Parathyroid adenoma (tissue), 2 donors: ENCODE results near the gene PIK3R4.

Experiments used
- H2AFZ ChIP-seq: fragments of 300-600 bp; sonication (generic); one replicate; pipeline ENCODE4 v1.7.0; 2017; ENCODE audit warnings: antibody characterized with exemption, mild to moderate bottlenecking
- H3K27ac ChIP-seq: fragments of 300-600 bp; sonication (generic); one replicate; pipeline ENCODE4 v1.7.0; 2017
- H3K27me3 ChIP-seq: fragments of 300-600 bp; sonication (generic); one replicate; pipeline ENCODE4 v1.7.0; 2017; ENCODE audit warnings: low read length; ENCODE audit not compliant: control insufficient read depth, insufficient read depth
- H3K36me3 ChIP-seq: fragments of 300-600 bp; sonication (generic); one replicate; pipeline ENCODE4 v1.7.0; 2017; ENCODE audit warnings: low read length; ENCODE audit not compliant: control insufficient read depth, insufficient read depth
- H3K4me1 ChIP-seq: fragments of 300-600 bp; sonication (generic); one replicate; pipeline ENCODE4 v1.7.0; 2017; ENCODE audit warnings: control low read depth
- H3K4me2 ChIP-seq: fragments of 300-600 bp; sonication (generic); one replicate; pipeline ENCODE4 v1.7.0; 2017; ENCODE audit warnings: low read length
- H3K4me3 ChIP-seq: fragments of 300-600 bp; sonication (generic); one replicate; pipeline ENCODE4 v1.7.0; 2017; ENCODE audit warnings: low read depth, low read length
- H3K79me2 ChIP-seq: fragments of 300-600 bp; sonication (generic); one replicate; pipeline ENCODE4 v1.7.0; 2017; ENCODE audit warnings: control low read depth
- H3K9ac ChIP-seq: fragments of 300-600 bp; sonication (generic); one replicate; pipeline ENCODE4 v1.7.0; 2017; ENCODE audit warnings: mild to moderate bottlenecking
- H3K9me3 ChIP-seq: fragments of 300-600 bp; sonication (generic); one replicate; pipeline ENCODE4 v1.7.0; 2017; ENCODE audit warnings: low read length; ENCODE audit not compliant: control insufficient read depth
- TF ChIP-seq, protein P1 (sequence below): fragments of 300-600 bp; sonication (generic); IDR thresholded peaks from one replicate; pipeline ENCODE4 v1.7.0; 2017; ENCODE audit warnings: antibody characterized with exemption, mild to moderate bottlenecking
- donor health status: primary hyperparathyroidism.

PIK3R4 gene

DNA sequence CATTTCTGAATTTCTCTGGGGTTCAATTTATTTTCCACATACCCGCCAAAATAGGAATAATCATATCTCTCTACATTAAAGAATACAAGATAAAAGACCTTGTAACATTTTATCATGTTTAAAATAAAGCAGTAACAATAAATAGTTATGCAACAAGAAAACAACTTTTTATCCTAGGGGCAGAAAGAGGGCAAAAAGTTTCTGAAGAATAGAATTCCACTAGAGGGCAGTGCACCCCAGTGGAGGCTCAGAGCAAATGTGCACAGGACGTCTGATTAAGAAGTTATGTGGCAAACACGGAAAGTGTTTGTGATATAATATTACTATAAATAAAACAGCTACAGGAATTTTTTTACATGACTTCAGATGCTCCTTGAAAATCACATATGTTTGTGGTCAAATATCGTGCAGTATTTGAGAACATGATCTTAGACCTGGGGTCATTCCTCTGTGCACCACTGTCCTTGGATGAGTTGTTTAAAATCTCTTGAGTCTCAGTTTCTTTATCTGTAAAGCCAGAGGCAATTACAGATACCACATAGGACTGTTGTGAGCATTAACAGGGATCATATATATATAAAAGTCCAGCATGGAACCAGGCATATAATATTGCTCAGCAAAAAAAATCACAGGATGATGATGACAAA lies 13.2 kb upstream of the PIK3R4 start:
- Histone ChIP-seq H3K9me3 (no peaks in the 10 kb centered on the region), H3K4me1 (peaks cover 6% of the 10 kb centered on the region), H3K27me3 (no peaks in the 10 kb centered on the region), H3K4me2 (peak overlapping the region; percentile 43), H3K79me2 (no peaks in the 10 kb centered on the region), H3K9ac (no peak overlapping the region), H2AFZ (no peak overlapping the region), H3K27ac (peak overlapping the region; percentile 38), H3K36me3 (no peaks in the 10 kb centered on the region), H3K4me3 (peak overlapping the region; percentile 18)
- TF ChIP-seq, protein P1, sequence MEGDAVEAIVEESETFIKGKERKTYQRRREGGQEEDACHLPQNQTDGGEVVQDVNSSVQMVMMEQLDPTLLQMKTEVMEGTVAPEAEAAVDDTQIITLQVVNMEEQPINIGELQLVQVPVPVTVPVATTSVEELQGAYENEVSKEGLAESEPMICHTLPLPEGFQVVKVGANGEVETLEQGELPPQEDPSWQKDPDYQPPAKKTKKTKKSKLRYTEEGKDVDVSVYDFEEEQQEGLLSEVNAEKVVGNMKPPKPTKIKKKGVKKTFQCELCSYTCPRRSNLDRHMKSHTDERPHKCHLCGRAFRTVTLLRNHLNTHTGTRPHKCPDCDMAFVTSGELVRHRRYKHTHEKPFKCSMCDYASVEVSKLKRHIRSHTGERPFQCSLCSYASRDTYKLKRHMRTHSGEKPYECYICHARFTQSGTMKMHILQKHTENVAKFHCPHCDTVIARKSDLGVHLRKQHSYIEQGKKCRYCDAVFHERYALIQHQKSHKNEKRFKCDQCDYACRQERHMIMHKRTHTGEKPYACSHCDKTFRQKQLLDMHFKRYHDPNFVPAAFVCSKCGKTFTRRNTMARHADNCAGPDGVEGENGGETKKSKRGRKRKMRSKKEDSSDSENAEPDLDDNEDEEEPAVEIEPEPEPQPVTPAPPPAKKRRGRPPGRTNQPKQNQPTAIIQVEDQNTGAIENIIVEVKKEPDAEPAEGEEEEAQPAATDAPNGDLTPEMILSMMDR: peak; percentile 90

DNA sequence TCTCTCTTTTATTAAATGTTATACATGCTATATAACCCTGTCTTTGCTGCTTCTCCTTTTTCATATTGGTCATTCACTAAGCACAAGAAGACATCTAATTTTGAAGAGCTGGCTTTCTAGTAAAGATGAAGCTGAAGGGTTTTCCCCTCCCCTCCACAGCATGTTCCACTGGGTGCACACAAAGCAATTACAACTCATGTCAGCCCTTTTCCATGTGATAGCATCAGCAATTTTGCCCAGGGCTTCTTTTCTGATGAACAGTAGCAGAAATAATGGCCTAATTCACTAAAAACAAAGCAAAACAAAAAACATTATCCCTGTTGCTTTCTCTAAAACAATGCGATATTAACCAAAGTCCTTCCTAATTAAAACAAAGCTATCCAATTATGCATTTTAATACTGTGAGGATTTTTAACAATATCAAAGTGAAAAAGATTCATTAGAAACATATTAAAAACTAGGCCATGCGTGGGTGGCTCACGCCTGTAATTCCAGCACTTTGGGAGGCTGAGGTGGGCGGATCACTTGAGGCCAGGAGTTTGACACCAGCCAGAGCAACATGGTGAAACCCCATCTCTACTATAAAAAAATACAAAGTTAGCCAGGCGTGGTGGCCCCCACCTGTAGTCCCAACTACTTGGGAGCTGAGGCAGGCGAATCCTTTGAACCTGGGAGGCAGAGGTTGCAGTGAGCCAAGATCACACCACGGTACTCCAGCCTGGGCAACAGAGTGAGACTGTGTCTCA lies 12.2 kb upstream of the PIK3R4 start:
- Histone ChIP-seq H3K9me3 (no peaks in the 10 kb centered on the region), H3K4me2 (peak overlapping the region; percentile 33), H3K4me3 (no peak overlapping the region), H3K36me3 (no peaks in the 10 kb centered on the region), H3K4me1 (peaks cover 6% of the 10 kb centered on the region), H3K27me3 (no peaks in the 10 kb centered on the region), H3K79me2 (no peaks in the 10 kb centered on the region), H2AFZ (peak overlapping the region; percentile 4), H3K27ac (peak overlapping the region; percentile 38), H3K9ac (no peak overlapping the region)
- TF ChIP-seq, protein P1: no peak

DNA sequence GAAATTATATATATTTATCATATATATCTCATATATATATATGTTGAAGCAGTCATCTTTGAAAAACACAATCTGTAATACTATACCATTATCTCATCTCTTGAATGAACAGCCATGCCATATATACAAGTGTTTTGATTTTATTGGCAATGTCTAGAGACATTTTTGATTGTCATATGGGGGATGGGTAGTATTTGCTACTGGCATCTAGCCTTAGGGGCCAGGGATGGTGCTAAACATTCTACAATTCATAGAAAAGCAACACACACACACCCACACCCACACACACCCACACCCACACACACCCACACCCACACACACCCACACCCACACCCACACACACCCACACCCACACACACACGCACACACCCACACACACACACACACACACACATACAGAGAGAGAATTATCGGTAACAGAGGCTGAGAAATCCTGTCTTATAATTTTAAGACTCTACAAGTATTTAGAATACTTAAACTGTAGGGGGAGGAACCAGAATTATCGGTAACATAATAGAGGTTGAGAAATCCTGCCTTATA lies 11.1 kb upstream of the PIK3R4 start:
- Histone ChIP-seq H3K27me3 (no peaks in the 10 kb centered on the region), H3K9ac (no peak overlapping the region), H3K79me2 (no peaks in the 10 kb centered on the region), H3K4me1 (peaks cover 6% of the 10 kb centered on the region), H2AFZ (no peak overlapping the region), H3K4me3 (no peak overlapping the region), H3K9me3 (no peaks in the 10 kb centered on the region), H3K4me2 (no peak overlapping the region), H3K27ac (no peak overlapping the region), H3K36me3 (no peaks in the 10 kb centered on the region)
- TF ChIP-seq, protein P1: no peak

DNA sequence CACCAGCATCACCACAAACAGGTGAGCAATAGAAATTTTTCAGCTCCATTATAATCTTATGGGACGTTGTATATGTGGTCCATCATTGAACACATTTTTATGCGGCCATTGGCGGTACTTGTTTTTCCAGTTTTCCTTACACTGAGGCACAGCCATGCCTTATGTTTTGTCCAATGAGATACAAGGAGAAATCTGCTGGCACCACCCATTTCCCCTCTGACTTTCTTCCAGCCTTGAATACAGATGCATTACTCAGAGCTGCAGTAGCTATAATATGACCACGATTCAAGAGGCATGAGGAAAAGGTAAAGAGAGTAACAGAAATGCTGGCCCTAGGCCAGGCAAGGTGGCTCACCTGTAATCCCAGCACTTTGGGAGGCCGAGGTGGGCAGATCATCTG lies 9.0 kb upstream of the PIK3R4 start:
- peaks cover 6% of the 10 kb centered on the region for H3K4me1 ChIP-seq
- no peaks in the 10 kb centered on the region for H3K27me3 ChIP-seq
- TF ChIP-seq, protein P1: no peak
- H3K27ac ChIP-seq: no peak overlapping the region
- H3K4me3 ChIP-seq: no peak overlapping the region
- H3K4me2 ChIP-seq: no peak overlapping the region
- H3K9me3 ChIP-seq: no peaks in the 10 kb centered on the region
- no peak overlapping the region for H3K9ac ChIP-seq
- no peaks in the 10 kb centered on the region for H3K79me2 ChIP-seq
- H3K36me3 ChIP-seq: no peaks in the 10 kb centered on the region
- H2AFZ ChIP-seq: no peak overlapping the region
